ENCODE results near the gene CASP10. TPM values are rescaled to one million over a fixed set of nuclear protein-coding genes. Genes with fewer than 3 reads are reported as not detected.

Gene CASP10
- total and polyA plus RNA-seq, 2 of the 13 experiments (the other 11 are each of a cell fraction or from before 2014, with no cell fraction given): 22.2 to 23.8 TPM

DNA sequence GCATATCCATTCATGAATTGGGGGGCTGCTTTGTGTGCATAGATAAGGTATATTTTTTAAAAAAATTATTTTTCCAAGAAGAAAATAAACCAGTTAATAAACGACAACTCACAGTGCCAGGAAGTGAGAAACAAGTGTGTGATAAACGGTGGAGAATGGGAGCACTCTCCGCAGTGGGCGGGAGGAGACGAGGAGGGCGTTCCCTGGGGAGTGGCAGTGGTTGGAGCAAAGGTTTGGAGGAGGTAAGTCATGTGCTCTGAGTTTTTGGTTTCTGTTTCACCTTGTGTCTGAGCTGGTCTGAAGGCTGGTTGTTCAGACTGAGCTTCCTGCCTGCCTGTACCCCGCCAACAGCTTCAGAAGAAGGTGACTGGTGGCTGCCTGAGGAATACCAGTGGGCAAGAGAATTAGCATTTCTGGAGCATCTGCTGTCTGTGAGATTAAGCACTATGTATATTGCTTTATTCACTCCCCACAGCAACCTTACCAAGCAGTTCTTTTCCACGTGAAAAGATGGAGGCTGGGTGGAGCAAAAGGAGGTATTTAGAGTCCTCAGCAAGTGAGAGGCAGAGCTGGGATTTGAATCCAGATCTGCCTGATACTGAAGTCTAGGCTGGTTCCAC is 50.4 kb downstream of the CASP10 start (continued):
- TF ChIP-seq, protein P1, sequence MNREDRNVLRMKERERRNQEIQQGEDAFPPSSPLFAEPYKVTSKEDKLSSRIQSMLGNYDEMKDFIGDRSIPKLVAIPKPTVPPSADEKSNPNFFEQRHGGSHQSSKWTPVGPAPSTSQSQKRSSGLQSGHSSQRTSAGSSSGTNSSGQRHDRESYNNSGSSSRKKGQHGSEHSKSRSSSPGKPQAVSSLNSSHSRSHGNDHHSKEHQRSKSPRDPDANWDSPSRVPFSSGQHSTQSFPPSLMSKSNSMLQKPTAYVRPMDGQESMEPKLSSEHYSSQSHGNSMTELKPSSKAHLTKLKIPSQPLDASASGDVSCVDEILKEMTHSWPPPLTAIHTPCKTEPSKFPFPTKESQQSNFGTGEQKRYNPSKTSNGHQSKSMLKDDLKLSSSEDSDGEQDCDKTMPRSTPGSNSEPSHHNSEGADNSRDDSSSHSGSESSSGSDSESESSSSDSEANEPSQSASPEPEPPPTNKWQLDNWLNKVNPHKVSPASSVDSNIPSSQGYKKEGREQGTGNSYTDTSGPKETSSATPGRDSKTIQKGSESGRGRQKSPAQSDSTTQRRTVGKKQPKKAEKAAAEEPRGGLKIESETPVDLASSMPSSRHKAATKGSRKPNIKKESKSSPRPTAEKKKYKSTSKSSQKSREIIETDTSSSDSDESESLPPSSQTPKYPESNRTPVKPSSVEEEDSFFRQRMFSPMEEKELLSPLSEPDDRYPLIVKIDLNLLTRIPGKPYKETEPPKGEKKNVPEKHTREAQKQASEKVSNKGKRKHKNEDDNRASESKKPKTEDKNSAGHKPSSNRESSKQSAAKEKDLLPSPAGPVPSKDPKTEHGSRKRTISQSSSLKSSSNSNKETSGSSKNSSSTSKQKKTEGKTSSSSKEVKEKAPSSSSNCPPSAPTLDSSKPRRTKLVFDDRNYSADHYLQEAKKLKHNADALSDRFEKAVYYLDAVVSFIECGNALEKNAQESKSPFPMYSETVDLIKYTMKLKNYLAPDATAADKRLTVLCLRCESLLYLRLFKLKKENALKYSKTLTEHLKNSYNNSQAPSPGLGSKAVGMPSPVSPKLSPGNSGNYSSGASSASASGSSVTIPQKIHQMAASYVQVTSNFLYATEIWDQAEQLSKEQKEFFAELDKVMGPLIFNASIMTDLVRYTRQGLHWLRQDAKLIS (CRISPR knock-in tag; IDR thresholded peaks at IDR 0.05): no peak
- TF ChIP-seq, protein P2, sequence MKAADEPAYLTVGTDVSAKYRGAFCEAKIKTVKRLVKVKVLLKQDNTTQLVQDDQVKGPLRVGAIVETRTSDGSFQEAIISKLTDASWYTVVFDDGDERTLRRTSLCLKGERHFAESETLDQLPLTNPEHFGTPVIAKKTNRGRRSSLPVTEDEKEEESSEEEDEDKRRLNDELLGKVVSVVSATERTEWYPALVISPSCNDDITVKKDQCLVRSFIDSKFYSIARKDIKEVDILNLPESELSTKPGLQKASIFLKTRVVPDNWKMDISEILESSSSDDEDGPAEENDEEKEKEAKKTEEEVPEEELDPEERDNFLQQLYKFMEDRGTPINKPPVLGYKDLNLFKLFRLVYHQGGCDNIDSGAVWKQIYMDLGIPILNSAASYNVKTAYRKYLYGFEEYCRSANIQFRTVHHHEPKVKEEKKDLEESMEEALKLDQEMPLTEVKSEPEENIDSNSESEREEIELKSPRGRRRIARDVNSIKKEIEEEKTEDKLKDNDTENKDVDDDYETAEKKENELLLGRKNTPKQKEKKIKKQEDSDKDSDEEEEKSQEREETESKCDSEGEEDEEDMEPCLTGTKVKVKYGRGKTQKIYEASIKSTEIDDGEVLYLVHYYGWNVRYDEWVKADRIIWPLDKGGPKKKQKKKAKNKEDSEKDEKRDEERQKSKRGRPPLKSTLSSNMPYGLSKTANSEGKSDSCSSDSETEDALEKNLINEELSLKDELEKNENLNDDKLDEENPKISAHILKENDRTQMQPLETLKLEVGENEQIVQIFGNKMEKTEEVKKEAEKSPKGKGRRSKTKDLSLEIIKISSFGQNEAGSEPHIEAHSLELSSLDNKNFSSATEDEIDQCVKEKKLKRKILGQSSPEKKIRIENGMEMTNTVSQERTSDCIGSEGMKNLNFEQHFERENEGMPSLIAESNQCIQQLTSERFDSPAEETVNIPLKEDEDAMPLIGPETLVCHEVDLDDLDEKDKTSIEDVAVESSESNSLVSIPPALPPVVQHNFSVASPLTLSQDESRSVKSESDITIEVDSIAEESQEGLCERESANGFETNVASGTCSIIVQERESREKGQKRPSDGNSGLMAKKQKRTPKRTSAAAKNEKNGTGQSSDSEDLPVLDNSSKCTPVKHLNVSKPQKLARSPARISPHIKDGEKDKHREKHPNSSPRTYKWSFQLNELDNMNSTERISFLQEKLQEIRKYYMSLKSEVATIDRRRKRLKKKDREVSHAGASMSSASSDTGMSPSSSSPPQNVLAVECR (CRISPR knock-in tag; IDR thresholded peaks at IDR 0.05; ENCODE audit: borderline replicate concordance): peak; percentile 87; the same call in 1 of the 2 replicates
- no peak for TF ChIP-seq RBM22 (optimal IDR thresholded peaks at IDR 0.05; ENCODE audit: low read length)
- TF ChIP-seq MAF1 (CRISPR knock-in tag; IDR thresholded peaks at IDR 0.05; ENCODE audit: borderline replicate concordance): no peak
- TF ChIP-seq ZNF143 (CRISPR knock-in tag; IDR thresholded peaks at IDR 0.05): no peak
- TF ChIP-seq MED13 (CRISPR knock-in tag; IDR thresholded peaks at IDR 0.05): no peak
- 0 out of 2 replicates have a peak, but pooled peaks have one; percentile 45 for TF ChIP-seq REPIN1 (CRISPR knock-in tag; IDR thresholded peaks at IDR 0.05; ENCODE audit: borderline replicate concordance, low read depth)
- TF ChIP-seq ZNF788 (CRISPR knock-in tag; IDR thresholded peaks at IDR 0.05; ENCODE audit: borderline replicate concordance): no peak; the same call in 1 of the 2 replicates
- TF ChIP-seq, protein P3, sequence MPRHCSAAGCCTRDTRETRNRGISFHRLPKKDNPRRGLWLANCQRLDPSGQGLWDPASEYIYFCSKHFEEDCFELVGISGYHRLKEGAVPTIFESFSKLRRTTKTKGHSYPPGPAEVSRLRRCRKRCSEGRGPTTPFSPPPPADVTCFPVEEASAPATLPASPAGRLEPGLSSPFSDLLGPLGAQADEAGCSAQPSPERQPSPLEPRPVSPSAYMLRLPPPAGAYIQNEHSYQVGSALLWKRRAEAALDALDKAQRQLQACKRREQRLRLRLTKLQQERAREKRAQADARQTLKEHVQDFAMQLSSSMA (CRISPR knock-in tag; IDR thresholded peaks at IDR 0.05): no peak
- no peak for TF ChIP-seq ZNF83 (CRISPR knock-in tag; IDR thresholded peaks at IDR 0.05; ENCODE audit: borderline replicate concordance)
- TF ChIP-seq HNRNPL (IDR thresholded peaks at IDR 0.05; ENCODE audit: low read depth, low read length): no peak
- peak; percentile 53; the same call in 1 of the 2 replicates for TF ChIP-seq ZNF124 (CRISPR knock-in tag; IDR thresholded peaks at IDR 0.05)
- TF ChIP-seq ZNF547 (CRISPR knock-in tag; IDR thresholded peaks at IDR 0.05): 0 out of 2 replicates have a peak, but pooled peaks have one; percentile 23
- TF ChIP-seq, protein P4, sequence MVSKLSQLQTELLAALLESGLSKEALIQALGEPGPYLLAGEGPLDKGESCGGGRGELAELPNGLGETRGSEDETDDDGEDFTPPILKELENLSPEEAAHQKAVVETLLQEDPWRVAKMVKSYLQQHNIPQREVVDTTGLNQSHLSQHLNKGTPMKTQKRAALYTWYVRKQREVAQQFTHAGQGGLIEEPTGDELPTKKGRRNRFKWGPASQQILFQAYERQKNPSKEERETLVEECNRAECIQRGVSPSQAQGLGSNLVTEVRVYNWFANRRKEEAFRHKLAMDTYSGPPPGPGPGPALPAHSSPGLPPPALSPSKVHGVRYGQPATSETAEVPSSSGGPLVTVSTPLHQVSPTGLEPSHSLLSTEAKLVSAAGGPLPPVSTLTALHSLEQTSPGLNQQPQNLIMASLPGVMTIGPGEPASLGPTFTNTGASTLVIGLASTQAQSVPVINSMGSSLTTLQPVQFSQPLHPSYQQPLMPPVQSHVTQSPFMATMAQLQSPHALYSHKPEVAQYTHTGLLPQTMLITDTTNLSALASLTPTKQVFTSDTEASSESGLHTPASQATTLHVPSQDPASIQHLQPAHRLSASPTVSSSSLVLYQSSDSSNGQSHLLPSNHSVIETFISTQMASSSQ (IDR thresholded peaks at IDR 0.05; ENCODE audit: low read depth): peak; percentile 28; the same call in 1 of the 2 replicates
- TF ChIP-seq, protein P4 (CRISPR knock-in tag; IDR thresholded peaks at IDR 0.05; ENCODE audit: borderline replicate concordance): no peak; the same call in 1 of the 2 replicates
- TF ChIP-seq KLF13 (CRISPR knock-in tag; IDR thresholded peaks at IDR 0.05): no peak
- TF ChIP-seq RFX1 (IDR thresholded peaks at IDR 0.05): no peak

All from HepG2 (cell line).